ENCODE measurements around the gene TMEM250. TPM values are rescaled to one million over a fixed set of nuclear protein-coding genes. Genes with fewer than 3 reads are reported as not detected.

The TMEM250 gene
- total RNA-seq, 2 donors from 2014 or later, result 51.0 to 59.3 TPM

DNA sequence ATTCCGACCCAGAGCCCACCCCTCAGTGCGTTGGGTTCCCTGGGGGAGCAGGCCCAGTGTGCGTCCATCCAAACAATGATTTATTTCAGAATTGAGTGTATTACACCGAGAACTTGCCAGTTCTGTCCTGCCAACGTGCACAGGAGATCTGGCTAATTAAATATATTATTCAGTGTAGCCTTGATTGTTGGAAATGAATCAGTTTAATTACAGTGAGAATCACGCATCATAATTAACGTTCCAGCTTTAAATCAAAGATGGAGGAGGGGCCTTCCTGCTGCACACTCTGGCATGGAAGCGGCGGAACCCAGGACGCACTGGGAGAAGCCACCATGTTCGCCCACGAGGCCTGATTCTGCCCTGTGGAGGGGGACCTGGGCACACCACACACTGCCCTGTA is 30.7 kb upstream of the TMEM250 start:
- intact Hi-C loops (cut with DNase I, micrococcal nuclease), result no loop called here
- no peak for DNase-seq
- no peak for ATAC-seq

DNA sequence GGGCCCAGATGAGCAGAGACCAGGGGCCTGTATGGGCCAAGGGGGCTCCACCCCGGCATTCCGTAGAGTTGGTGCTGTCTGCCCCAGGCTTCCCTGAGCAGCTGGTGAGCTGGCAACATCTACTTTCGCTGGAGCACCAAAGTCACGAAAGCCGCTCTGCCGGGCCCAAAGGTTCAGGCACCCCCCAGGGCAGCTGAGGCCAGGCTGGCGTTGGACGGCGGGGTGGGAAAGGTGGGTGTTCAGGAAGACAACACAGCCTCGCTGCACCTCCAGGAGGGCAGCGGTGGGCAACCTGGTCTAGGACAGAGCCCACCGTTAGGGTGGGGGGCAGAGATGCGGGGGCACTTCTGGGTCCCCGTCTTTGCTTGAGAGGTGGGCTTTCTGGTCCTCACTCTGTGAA is 30.1 kb upstream of the TMEM250 start:
- DNase-seq, result no peak
- ATAC-seq, result no peak
- intact Hi-C loops (cut with DNase I, micrococcal nuclease), result no loop called here

- intact Hi-C loops (cut with DNase I, micrococcal nuclease), result no loop called here
- ATAC-seq, result no peak
- no peak for DNase-seq
Measured at GRCh38 chr9:136147890-136148714, 29.4 kb upstream of the TMEM250 start.

GRCh38 chr9:136147038-136147889 is 28.6 kb upstream of the TMEM250 start:
- intact Hi-C loops (cut with DNase I, micrococcal nuclease), result no loop called here
- ATAC-seq, result no peak
- DNase-seq, result no peak

DNA sequence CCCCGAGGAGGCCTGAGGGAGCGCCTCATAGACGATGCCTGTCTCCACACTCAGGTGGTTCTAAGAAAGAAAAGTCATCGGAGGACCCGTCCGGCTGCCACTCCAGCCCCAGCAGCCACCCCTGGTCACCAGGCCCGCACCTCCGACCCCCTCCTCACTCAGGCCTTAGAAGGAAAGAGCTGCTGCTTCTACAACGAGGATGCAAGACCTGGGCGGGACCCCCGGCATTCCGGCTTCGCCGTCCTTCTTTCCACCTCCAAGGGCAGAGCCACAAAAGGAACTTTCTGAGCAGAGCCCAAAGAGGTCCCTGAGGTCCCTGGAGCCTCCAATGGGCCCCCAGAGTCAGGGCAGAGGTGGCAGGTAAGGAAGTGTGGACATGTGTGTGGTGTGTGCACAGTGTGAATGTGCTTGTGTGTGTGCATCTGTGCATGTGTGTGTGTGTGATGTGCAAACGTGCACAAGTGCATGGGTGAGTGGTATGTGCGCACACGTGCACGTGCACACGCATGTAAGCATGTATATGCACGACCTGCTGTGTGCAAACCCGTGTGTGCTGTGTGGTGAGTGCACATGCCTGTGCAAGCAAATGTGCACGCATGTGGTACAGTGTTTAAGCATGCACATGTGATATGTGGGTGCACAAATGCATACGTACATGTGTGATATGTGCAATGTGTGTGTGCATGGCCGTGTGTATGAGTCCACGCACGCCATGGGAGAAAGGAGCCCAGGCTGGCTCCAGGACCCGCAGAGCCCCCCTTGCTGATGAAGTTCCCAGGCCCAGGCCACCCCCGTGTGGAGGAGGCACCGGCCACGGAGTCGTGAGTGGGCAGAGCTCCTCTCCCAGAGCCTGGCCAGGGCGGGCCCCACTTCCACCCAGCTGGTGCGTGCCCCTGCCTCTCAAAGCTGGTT is 27.7 kb upstream of the TMEM250 start:
- intact Hi-C loops (cut with DNase I, micrococcal nuclease), result no loop called here
- DNase-seq, result no peak
- no peak for ATAC-seq

- ATAC-seq (no peak), DNase-seq (no peak)
- intact Hi-C loops (cut with DNase I, micrococcal nuclease), result no loop called here
Measured at GRCh38 chr9:136145580-136145979, 26.9 kb upstream of the TMEM250 start.

DNA sequence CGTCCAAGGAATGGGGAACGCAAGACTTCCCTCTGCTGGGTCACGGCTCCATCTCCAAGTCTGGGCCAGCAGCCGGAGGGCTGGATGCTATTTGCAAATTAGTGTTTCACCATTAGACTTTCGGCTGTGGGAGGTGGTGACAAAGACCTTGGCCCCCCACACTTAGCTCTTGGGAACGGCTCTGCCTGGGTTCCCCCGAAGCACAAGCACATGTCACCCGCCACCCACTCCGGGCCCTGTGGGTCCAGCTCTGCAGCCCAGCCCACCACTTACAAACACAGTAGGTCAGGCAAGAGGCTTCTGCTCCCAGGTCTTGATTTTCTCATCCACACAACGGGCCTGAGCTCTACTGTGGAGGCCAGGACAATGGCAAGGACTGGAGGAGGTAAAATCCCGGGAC is 25.8 kb upstream of the TMEM250 start:
- ATAC-seq (no peak), DNase-seq (no peak)
- intact Hi-C loops (cut with DNase I, micrococcal nuclease), result no loop called here

GRCh38 chr9:136143215-136144001 is 24.7 kb upstream of the TMEM250 start:
- ATAC-seq (peak; percentile 30), DNase-seq (peak in 1 of 2 donors; percentile 33)
- intact Hi-C loops (cut with DNase I, micrococcal nuclease), result no loop called here

GRCh38 chr9:136142859-136143214 is 24.2 kb upstream of the TMEM250 start:
- no peak for ATAC-seq
- DNase-seq, result no peak
- intact Hi-C loops (cut with DNase I, micrococcal nuclease), result no loop called here

GRCh38 chr9:136142414-136142796 is 23.7 kb upstream of the TMEM250 start:
- no peak for ATAC-seq
- intact Hi-C loops (cut with DNase I, micrococcal nuclease), result no loop called here
- DNase-seq, result no peak

GRCh38 chr9:136141682-136142413 is 23.2 kb upstream of the TMEM250 start:
- ATAC-seq (no peak), DNase-seq (no peak)
- intact Hi-C loops (cut with DNase I, micrococcal nuclease), result no loop called here

DNA sequence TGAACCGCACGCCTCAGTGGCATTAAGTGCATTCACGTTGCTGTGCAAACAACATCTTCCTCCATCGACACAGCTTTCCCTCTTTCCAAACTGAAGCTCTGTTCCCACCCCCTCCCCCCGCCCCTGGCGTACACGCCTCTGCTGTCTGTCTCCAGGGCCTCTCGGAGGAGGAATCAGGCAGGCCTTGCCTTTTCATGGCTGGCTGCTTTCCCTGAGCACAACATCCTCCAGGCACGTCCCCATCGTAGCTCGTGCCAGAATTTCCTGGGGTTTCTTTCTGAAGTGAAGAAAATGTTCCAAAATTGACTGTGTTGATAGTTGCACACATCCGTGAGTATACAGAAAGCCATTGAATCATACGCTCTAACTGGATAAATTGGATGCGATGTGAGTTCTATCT is 22.3 kb upstream of the TMEM250 start:
- intact Hi-C loops (cut with DNase I, micrococcal nuclease), result no loop called here
- DNase-seq (no peak), ATAC-seq (no peak)

- no peak for DNase-seq
- intact Hi-C loops (cut with DNase I, micrococcal nuclease), result no loop called here
- ATAC-seq, result no peak
Measured at GRCh38 chr9:136140046-136140445, 21.4 kb upstream of the TMEM250 start.

- DNase-seq, result peak in 1 of 2 donors; percentile 55
- intact Hi-C loops (cut with DNase I, micrococcal nuclease), result no loop called here
Measured at GRCh38 chr9:136138566-136138965, 19.9 kb upstream of the TMEM250 start.

GRCh38 chr9:136137321-136138265 is 18.9 kb upstream of the TMEM250 start:
- peak; percentile 16 for ATAC-seq
- no peak for DNase-seq
- intact Hi-C loops (cut with DNase I, micrococcal nuclease), result no loop called here

More at GRCh38 chr9:136138566-136138965, 19.9 kb upstream of the TMEM250 start:
- no peak for ATAC-seq

- intact Hi-C loops (cut with DNase I, micrococcal nuclease), result no loop called here
- DNase-seq (no peak), ATAC-seq (no peak)
Measured at GRCh38 chr9:136136127-136136925, 17.7 kb upstream of the TMEM250 start.
